Activated CD8-positive, alpha-beta T cell treated with anti-CD3 and anti-CD28 coated beads for 36 hours (primary cell): ENCODE data around the gene ANKRD33. TPM values are rescaled to one million over a fixed set of nuclear protein-coding genes. Genes with fewer than 3 reads are reported as not detected.

Source experiments
- ATAC-seq: fragments of 200-7000 bp; cut with Tn5 transposase; one replicate; pipeline ENCODE4 v1.10.0; 2021; ENCODE audit warnings: mild to moderate bottlenecking, moderate library complexity
- CTCF ChIA-PET: fragments of 350-600 bp; sonication (Branson Sonifier 250); formaldehyde crosslinking; loops from one replicate; lab custom pipeline; 2021; ENCODE audit warnings: antibody characterized with exemption; lab: Charles Lee
- POLR2A ChIA-PET: fragments of 350-600 bp; sonication (Branson Sonifier 250); formaldehyde crosslinking; loops from one replicate; lab custom pipeline; 2021; ENCODE audit warnings: antibody characterized with exemption; lab: Charles Lee
- DNase-seq: peaks from one replicate; pipeline ENCODE4 v3.0.0-alpha.2; 2020
- H3K27ac Mint-ChIP-seq: one replicate; pipeline ENCODE4 v1.8.0; 2021; ENCODE audit warnings: mild to moderate bottlenecking, mixed read lengths
- H3K27me3 Mint-ChIP-seq: one replicate; pipeline ENCODE4 v1.8.0; 2021; ENCODE audit warnings: mixed read lengths
- H3K36me3 Mint-ChIP-seq: one replicate; pipeline ENCODE4 v1.8.0; 2021; ENCODE audit warnings: low read depth, mixed read lengths
- H3K4me1 Mint-ChIP-seq: one replicate; pipeline ENCODE4 v1.8.0; 2021; ENCODE audit warnings: low read depth, mixed read lengths
- H3K4me3 Mint-ChIP-seq: one replicate; pipeline ENCODE4 v1.8.0; 2021; ENCODE audit warnings: mild to moderate bottlenecking, moderate library complexity, mixed read lengths
- H3K9me3 Mint-ChIP-seq: one replicate; pipeline ENCODE4 v1.8.0; 2021; ENCODE audit warnings: mixed read lengths
- CTCF ChIP-seq: fragments of 200-600 bp; IDR thresholded peaks from one replicate; pipeline ENCODE4 v1.8.0; 2022; ENCODE audit warnings: antibody characterized with exemption, mild to moderate bottlenecking
- intact Hi-C: fragments of 100-400 bp; cut with micrococcal nuclease; formaldehyde crosslinking; loops from one replicate; pipeline ENCODE4 v1.10.0; 2022
- total RNA-seq, 2 experiments: library from RNA; stranded (reverse); gene quantifications; one replicate each; pipeline ENCODE4 v1.2.3, GENCODE V29; 2021

ANKRD33 gene
- total RNA-seq, 2 experiments from 2014 or later = not detected

- ChIA-PET CTCF (no interaction called here), POLR2A (no interaction called here)
- intact Hi-C loops = no loop called here
- Mint-ChIP-seq H3K27ac (no peak overlapping the region), H3K4me1 (peaks cover 12% of the 10 kb centered on the region), H3K36me3 (no peaks in the 10 kb centered on the region), H3K9me3 (no peaks in the 10 kb centered on the region), H3K4me3 (no peak overlapping the region), H3K27me3 (peaks cover 37% of the 10 kb centered on the region)
- DNase-seq (no peak), ATAC-seq (peak; percentile 19)
- TF ChIP-seq CTCF = no peak
These were observed 40.1 kb upstream of the ANKRD33 start for GRCh38 chr12:51847643-51848325.

- TF ChIP-seq CTCF = no peak
- Mint-ChIP-seq H3K9me3 (no peaks in the 10 kb centered on the region), H3K36me3 (no peaks in the 10 kb centered on the region), H3K4me3 (no peak within 1 kb of the TSS), H3K27ac (no peak within 1 kb of the TSS), H3K27me3 (peaks cover 37% of the 10 kb centered on the region), H3K4me1 (peaks cover 12% of the 10 kb centered on the region)
- ChIA-PET POLR2A (no interaction called here), CTCF (no interaction called here)
- no peak for ATAC-seq
- DNase-seq = no peak
- intact Hi-C loops = no loop called here
These were observed 39.6 kb upstream of the ANKRD33 start, which contains the start of gene FIGNL2 for GRCh38 chr12:51848326-51848727. FIGNL2 (minus strand) TSS chr12:51848718; CDS start chr12:51822413, 26,305 bp downstream.

- intact Hi-C loops = no loop called here
- Mint-ChIP-seq H3K27ac (no peak overlapping the region), H3K27me3 (peaks cover 34% of the 10 kb centered on the region), H3K36me3 (no peaks in the 10 kb centered on the region), H3K9me3 (no peaks in the 10 kb centered on the region), H3K4me1 (peaks cover 12% of the 10 kb centered on the region), H3K4me3 (no peak overlapping the region)
- POLR2A ChIA-PET = no interaction called here
- DNase-seq = no peak
- no peak for TF ChIP-seq CTCF
- ATAC-seq = no peak
- CTCF ChIA-PET = no interaction called here
These were observed 38.8 kb upstream of the ANKRD33 start for GRCh38 chr12:51848841-51849735.

- intact Hi-C loops = no loop called here
- TF ChIP-seq CTCF = no peak
- H3K4me3 Mint-ChIP-seq = no peak overlapping the region
- POLR2A ChIA-PET = interaction anchor here (0.6 kb wide), 1 partner anchor 19 kb away, joined by 3 read pairs; no protein-coding TSS in a partner anchor
- CTCF ChIA-PET = interaction anchor here (1.3 to 1.6 kb wide), 2 partner anchors 26 to 121 kb away, joined by 3 to 4 read pairs; no protein-coding TSS in a partner anchor
- no peaks in the 10 kb centered on the region for H3K9me3 Mint-ChIP-seq
- H3K36me3 Mint-ChIP-seq = no peaks in the 10 kb centered on the region
- DNase-seq = no peak
- peaks cover 12% of the 10 kb centered on the region for H3K4me1 Mint-ChIP-seq
- no peak overlapping the region for H3K27ac Mint-ChIP-seq
- ATAC-seq = no peak
- H3K27me3 Mint-ChIP-seq = peaks cover 26% of the 10 kb centered on the region
These were observed 37.6 kb upstream of the ANKRD33 start for GRCh38 chr12:51850081-51850964.
